GM18520 (cell line): Measurements from ENCODE around the gene NME7.

Source experiments
- ATAC-seq: cut with Tn5 transposase; IDR thresholded peaks from one replicate; pipeline ENCODE4 v1.9.1; 2021; ENCODE audit not compliant: unreplicated experiment

Gene NME7

DNA sequence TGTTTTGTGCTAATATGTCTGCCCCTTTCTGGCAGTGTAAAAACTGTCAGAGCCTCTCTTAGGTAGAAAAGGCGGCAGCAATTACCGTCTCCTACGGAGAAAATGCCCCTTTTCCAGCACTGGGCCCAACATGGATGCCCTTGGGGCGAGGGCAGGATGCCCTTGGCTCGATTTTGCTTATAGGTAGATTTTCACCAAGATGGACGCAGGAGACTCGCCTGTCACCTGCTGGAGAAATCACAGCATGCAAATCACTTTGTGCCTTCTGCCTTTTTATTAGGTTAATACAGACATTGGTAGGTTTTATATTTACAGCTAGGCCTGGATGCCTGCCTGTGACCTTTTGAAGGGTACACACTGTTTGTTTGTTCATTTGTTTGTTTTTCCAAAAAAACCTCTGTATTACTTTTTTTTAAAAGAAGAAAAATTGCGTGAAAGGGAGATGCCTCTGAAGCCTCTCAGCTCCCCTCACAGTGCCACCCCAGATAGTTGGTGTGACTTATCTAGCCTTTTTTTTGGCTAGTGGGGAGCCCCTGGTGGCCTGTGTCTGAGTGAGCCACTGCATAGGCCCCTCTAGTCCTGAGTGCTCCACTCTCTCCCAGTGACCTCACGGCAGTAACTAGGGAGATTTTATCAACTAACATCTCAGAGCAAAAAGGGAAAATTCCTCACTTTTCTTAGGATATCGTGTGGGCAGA, 258.6 kb downstream of the NME7 start:
- ATAC-seq = no peak

DNA sequence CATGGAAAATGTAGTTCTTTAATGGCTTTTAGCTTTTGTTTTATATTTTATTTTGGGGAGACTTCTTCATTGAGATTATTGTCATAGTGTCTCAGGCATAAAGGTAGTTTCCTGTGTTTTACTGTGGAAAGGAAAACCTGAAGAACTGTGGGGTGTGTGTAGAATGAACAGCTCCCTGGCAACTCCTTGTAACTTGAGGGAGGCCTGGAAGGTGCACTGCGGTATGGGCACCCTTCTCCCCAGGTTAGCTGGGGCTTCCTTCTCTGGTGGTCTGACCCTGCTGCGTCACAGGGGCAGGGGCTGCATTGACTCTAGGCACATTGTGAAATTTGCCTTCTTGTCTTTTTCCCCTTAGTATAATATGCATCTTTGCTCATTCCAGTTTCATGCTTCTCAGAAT, 259.4 kb downstream of the NME7 start:
- no peak for ATAC-seq

DNA sequence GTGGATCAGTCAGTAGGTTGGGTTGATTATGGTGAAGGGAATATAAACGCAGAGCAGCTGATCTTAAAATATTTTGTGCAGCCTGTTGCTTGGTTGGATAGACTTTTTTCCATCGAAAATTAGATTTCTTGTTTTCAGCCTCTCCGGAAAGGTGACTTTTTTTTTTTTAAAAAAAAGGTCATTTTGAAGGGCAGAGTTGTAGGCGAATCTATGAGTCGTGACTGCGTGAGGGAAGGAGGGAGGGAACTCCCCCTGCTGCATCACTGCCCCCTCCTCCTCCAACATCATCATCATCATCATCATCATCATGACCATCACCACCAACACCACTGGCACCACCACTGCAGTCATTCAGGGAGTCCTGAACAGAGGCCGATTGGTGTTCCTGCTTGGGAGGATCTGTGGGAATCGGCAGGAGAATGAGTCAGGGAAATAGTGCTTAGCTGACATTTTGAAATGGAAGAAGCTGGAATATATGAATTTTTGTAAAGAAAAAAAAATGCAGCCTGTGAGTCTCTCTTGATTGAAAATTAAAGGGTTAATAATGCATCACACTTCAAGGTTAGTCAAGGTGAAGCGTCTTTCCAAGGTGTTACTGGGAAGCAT, 259.9 kb downstream of the NME7 start:
- ATAC-seq = no peak

DNA sequence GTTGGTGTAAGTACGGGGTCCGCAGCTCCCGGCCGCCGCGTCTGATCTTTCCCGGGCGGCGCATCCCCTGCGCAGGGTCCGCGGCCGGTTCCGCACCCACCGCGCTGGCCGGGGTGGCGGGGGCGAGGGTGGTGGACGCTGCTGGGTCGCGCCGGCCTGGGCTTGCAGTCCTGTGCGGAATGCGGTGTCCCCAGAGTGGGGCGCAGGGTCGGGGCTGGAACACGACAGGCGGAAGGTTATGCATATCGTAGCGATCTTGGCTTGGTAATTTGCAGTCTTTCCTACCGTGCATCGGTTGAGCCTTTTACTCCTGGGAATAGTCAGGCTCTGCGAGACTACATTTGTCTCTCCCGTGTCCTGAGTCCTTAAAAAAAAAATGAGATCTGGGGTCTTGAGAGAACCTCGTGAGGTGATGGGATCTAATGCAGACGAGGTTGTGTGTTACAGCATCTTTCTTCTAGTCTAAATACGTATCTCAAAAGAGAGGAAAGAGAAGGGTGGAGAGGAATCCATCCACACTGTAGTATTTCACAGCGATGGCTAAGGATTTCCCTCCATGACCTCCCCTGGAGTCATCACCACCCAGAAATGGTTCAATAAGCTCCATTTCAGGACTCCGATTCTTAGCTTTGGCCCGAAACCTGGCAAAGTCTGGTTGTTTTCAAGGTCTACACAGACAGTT, 260.5 kb downstream of the NME7 start:
- ATAC-seq = no peak

DNA sequence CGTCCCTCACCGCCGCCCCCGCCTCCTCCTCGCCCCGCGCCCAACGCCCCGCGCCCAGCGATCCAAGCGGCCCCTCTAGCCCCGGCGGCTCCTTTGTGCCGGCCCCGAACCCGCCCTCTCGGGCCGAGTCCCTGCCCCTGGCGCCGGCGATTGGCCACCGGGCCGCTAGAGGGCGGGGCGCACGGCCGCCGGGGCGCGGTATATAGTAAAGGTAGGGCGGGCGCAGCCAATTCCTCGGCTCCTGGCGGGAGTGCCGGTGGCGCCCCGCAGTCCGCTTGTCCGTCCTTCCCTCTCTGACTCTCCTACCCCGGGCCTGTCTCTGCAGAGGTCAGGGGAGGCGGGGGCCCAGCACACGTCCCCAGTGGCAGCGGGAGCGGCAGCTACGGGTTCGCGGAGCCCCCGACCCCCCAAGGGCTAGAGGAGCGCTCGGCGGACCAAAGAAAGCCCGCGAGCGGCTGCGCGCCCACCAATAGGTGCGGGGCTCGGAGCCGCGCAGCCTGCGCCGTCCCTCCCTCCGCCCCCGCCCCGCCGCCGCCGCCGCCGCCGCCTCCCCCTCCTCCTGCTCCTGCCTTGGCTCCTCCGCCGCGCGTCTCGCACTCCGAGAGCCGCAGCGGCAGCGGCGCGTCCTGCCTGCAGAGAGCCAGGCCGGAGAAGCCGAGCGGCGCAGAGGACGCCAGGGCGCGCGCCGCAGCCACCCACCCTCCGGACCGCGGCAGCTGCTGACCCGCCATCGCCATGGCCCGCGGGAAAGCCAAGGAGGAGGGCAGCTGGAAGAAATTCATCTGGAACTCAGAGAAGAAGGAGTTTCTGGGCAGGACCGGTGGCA, 261.3 kb downstream of the NME7 start, which contains the start of gene ATP1B1:
ATP1B1 (plus strand) TSS at position 596 of the 826 bp plus-strand sequence; CDS start at position 736, 140 bp downstream.
- peak; percentile 85 for ATAC-seq

DNA sequence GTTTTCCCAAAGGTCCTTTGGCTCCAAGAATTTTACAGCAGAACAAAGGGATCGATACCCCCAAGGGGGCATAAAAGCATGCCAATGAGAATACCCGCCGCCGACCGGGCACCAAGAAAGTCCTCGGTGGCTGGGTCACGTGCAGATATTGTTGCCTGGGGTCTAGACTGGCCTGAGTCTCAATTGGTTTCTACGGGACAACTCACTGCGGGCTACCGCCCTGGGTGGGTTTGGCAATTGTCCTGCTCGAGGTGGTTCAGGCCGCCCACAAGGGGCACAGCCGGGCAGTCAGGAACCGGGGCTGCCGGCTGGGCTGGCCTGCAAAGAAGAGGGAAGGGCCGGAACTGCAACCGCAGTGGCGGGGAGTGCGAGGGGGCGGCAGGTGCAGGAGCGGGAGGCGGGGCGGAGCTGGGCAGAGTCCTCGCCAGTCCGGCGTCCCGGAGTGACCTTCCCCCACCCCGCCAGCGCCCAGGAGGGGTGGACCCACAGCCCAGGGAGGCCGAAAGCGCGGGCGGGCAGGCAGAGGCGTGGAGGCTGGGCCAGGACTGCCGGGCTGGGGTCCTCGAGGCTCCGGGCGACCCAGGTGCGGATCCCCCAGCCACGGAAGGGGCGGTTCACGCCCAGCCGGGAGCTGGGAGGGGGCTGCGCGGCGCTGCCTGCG, 262.0 kb downstream of the NME7 start:
- ATAC-seq = no peak

DNA sequence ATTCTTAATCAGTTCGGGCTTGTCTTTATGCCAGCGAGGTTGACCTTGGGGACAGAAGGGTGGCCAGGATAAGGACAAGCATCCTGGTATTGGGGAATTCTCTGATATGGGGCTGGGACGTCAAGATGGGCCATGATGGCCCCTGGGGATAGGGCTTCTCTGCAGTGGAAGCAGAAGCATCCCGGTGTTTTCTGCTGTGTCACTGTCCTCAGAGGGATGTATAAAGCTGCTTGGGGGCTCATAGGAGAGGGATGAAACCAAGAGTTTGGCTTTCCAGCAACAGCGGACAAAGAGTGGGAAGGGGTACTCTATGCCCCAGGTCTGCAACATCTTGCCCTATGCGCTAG, 262.5 kb downstream of the NME7 start:
- ATAC-seq = no peak

DNA sequence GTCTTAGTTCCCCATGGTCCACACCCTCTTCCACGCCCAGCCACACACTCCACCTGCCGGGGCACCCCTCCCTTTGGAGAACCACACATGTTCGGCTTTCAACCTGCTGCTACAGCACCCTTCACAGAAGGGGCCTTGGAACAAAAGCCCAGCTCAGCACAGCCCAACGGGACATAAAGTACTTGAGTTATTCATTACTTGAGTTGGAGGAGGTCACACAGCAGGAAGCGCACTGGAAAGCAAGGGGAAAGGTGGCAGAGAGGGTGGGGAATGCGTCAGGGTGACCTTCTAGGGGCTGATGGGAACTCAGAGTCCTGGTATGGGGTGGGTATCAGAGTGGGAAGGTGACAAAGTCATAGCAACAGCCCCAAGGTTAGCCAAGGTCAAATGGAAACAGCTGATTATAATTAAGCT, 264.1 kb downstream of the NME7 start:
- no peak for ATAC-seq

DNA sequence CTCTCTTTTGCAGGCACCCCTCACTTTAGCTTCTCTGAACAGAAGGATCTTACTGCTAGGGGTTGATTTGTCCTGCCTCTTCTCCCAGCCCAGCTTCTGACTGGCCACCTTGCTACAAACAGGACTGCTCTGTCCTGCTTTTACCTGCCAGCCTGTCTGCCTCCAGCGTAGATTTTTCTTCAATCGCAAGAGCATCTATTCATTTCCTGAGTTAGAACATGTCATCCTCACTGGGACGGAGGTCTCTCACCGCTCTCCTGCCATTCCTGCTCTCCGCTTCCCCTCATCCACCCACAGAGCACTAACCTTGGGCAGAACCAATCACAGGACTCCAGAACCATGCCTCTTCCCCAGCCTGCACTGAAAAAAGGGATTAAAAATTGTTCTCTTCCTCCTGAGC, 264.6 kb downstream of the NME7 start:
- no peak for ATAC-seq

DNA sequence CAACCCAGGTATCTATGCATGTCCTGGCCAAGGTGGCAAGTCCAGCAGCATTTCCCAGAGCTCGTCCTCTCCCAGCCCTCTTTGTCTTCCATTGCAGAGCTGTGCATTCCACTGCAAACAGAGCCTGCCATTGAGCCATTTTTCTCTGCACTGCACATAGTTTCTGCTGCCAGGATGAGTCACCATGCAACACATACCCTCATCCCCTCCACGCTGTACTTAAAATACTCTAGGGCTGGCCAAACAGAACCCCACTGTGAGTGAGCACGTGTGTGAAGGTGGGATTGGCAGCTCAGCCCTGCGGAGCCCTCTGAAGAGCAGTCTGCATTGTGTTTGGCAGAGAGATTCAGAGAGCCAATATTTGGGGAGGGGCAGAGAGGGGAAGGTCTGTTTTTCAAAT, 265.0 kb downstream of the NME7 start:
- ATAC-seq = no peak

DNA sequence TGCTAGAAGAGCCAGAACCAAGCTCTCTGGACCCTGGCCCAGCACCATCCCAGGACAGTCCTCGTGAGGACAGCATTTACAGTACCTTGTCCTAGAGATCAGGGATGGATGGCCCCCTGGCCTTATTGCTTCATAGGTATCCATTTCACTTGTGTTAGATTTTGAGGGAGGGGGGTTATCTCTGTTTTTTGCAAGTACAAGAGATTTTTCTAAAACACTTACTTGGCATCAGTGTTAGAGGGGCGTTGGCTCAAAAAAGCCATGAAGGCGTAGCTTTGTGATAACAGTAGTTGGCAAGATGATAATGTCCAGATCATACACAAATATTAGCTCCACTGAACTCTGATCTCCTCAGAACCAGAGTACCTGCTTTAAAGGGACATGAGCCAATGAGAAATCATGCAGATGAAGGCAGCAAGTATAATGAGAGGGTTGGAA, 266.9 kb downstream of the NME7 start:
- ATAC-seq = no peak

DNA sequence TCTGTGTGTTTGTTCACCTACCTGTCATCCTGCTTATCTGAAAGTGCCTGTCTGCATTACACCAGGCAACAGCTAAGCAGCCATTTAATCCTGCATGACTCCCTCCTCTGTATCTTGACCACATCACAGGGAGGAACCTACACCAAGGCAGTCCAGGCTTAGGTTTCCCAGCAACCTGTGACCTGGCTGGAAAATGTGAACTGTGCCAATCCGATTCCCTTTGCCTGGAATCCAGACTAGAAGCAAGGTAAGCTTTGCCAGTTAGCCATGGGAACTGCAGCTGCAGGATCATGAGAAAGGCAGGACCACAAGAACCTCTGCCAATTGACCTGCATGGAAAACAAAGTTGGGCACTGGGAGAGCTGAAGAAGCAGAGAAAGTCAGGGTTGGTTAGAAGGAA, 267.4 kb downstream of the NME7 start:
- no peak for ATAC-seq

DNA sequence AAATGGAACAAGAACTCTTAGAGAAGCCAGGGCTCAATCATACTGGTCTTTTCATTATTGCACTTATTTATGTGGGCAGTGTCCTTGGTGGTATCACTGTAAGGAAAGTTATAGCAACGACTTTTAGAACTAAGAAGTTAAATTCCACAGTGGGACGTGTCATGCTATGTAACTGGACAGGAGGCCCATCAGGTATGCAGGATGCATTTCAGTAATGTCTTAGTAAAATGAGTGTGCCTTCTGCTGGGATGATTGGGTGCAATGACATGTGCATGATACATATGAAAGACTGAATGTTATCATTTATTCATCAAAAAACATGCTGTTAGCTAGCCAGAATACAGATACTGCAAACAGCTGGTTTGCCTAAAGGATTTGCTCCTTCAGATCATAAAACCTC, 268.0 kb downstream of the NME7 start:
- ATAC-seq = no peak

DNA sequence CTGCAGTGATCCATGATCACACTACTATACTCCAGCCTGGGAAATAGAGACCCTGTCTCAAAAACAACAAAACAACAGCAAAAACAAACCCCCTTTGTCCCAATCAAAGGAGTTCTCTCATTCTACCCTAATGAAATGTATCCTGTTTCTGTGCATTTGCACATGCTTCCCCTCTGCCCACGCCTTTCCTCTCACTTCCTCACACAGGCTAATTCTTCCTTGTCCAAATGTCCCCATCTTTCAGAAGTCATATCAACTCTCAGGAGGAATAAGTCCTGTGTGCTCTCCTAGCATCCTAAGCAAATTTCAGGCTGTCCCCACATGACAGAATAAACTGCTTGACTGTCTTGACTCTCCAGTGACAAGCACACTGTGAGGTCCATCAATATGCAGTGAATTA, 269.2 kb downstream of the NME7 start:
- no peak for ATAC-seq

DNA sequence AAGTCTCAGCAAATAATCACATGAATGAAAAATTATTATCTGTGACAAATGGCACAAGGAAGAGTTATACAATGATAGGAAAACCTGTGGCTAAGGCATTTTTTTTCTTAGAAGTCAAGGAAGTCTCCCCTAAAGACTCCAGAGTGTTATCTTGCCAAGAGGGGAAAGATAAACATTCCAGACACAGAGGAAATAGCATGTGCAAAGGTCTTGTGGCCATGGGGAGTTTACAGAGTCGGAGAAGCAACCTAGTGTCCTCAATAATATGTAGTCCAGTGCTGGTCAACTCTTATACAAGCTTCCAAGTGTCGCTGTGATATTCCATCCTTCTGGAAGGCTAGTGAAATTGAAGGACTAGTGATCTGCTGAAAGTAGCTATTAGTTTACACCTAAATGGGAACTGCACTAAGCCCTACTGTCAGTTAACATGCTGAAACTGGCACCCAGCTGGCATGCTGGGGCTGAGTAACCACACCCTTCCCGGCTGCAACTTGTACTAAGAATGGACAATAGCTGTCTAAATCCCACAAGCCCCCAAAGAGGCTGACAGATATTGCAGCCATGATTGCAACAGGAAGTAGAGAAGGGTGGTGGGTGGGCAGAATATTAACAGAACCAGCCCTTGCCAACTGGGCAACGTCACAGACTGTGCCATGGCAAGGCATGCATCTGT, 272.6 kb downstream of the NME7 start:
- no peak for ATAC-seq

DNA sequence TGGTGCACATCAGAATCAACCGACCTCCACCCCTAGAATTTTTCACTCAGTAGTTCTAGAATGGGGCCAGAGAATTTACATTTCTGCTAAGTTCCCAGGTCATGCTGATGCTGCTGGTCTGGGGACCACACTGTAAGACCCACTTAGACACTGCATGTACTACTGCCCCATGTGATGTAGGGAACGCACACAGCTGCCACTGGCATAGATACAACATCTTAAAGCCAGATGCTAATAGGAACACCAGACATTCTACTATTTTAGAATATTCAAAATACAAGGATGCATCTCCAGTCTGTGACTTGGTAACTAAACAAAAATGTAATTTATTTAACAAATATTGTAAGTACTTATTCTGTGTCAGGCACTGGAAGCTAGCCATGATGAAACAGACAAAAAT, 275.2 kb downstream of the NME7 start:
- no peak for ATAC-seq

DNA sequence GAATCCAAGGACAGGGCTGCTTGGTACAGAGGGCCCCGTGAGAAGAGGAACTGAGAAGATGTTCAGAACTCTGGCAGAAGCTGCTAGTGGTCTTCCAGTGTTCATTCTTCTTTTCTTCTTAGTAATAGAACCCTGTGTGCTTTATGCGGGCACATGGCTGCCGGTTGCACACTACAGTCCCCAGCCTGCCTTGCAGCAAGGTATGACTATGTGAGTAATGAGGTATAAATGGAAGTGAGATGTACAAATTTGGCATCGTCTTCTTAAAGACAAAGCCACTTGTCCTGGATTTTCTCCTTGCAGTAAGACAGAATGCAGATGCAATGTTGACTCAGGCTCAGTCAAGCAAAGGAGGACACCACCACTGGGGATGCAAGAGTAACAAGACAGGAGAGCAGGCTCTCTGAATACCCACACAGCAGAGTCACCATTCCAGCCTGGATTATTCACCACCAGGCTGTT, 276.1 kb downstream of the NME7 start:
- ATAC-seq = peak; percentile 53

DNA sequence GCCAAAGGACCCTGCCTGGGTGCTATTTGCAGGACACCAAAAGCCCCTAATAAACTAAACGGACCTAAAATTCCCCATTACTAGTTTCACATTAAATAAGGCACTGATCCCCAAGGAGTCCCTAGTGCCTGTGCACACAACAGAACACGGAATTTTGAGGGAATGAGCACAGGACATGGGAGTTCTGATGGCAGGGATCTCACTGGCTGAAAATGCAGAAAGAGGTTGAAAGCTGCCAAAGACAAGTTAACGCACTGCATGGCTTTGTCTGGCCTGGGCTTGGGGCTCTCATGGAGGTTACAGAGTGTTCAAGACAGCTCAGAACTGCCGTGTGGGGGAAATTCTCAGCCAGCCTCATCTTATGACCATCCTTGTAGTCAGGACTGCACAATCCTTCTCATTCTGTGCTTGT, 276.7 kb downstream of the NME7 start:
- ATAC-seq = peak; percentile 35

DNA sequence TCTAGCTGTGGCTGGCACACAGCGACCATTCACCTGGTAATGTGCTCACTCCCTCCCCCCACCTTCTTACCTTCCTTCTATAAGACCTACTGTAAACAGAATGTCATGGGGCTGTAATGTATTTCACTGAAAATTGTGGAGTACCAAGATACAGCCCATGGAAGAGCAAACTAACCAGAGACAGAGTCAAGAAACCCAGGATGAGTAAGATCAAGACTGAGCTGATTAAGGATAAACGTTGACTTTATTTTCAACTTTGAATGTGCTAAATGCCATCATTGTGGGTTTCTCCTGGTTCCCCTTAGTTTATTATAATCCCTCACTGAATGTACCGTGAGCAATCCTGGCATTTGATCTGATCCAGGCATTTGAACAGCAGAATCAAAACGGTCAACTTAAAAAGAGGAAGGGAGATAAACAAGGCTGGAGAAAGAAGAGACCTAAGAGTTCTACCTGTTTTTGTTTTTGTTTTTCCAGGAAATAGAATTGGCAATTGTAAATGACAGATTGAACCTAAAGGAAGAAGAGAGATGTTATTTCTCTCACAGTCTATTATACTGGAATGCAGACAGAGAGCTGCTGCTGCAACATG, 277.2 kb downstream of the NME7 start:
- no peak for ATAC-seq

DNA sequence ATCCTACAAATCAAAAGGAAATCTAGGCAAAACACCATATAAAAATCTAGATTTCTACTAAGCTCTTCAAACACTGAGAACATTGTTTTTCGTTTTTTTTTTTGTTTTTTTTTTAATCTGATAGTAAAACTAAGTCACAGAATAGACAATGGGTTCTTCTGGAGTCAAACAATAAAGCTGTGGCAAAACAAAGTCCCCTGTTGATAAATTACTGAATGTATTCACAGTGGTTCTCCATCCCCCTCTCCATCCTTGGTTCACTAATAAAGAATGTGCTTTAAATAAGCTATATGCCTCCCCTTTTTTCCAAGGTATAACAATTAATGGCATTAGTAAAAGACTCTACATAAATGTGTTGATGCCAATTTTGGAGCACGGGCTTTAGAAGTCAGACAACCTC, 277.8 kb downstream of the NME7 start:
- ATAC-seq = no peak
